Activated CD4-positive, alpha-beta T cell treated with anti-CD3 and anti-CD28 coated beads, Interleukin-2, amount 50 U/mL, for 16 hours (primary cell): ENCODE results near the gene ADARB2.
"Not testable (repeated sequence)": the region's sequence is repeated elsewhere in the genome, so short reads cannot be mapped to it uniquely, and the experiment has no call there.

Source experiments
- DNase-seq: peaks from one replicate; pipeline ENCODE4 v3.0.0-alpha.2; 2020

Gene ADARB2

GRCh38 chr10:1232164-1232911, 505.0 kb downstream of the ADARB2 start:
- DNase-seq, result no peak

DNA sequence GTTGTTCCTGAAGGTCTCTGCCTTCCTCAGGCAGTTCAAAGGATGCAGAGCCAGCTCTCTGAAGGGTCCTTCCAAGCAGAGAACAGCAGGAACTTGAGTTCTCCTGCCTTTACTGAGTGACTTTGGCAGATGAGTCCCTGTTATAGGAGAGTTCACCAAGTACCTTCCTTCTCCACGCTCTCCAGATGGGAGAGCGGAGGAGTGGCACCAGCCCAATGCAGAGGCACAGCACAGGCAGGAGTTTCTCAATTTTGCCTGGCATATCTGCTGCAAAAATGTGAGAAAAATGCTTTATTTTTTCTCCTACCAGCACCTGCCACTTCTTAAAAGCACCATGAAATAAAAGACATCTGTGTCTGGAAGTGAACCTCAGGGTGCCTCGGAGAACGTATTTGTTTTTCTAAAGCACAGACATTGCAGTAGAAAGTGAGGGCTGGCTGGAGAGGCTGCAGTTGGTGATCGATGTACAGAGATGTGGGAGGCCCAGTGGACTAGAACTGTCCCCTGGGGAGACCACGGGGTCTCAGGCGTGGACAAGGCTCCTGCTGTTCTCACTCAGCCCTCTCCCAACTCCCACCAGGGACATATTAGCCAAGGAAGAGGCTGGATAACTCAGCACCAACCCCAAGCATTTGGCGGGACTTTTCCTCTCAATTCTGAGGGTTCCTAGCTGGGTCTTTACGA, 506.6 kb downstream of the ADARB2 start:
- no peak for DNase-seq

GRCh38 chr10:1230138-1230537, 507.2 kb downstream of the ADARB2 start:
- no peak for DNase-seq

DNA sequence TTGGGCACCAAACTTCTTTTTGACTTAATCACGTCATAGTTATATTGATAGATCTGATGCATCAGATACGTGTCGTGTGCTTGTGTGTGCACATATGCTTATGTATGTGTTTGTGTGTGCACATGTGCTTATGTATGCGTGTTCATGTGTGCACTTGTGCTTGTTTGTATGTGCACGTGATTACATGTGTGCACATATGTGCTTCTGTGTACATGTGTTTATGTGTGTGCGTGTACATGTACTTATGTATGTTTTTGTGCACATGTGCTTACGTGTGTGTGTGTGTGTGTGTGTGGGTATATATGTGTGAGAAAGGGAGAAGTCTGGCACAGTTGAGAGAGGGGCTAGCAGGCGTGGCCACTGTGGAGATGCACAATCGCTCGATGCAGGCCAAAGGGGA, 507.8 kb downstream of the ADARB2 start:
- no peak for DNase-seq

DNA sequence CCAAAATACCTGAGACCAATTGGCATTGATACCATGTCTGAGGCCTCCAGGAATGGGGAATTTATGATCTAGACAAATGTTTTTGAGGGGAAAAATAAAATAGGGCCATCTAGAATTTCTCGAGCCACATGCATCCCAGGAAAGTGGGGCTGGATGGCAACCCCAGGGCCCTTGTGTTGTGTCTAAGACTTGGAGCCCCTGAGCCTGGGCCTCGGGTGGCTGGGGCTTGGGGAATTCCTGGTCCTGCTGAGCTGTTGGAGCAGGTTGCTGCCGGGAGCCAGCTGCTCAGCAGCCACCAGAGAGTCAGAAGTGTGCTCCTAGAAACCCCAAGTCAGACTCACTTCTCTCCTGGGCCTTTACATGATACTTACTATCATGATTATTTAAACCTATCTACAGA, 508.2 kb downstream of the ADARB2 start:
- no peak for DNase-seq

- DNase-seq, result no peak
Measured at GRCh38 chr10:1228467-1228975, 508.8 kb downstream of the ADARB2 start.

DNA sequence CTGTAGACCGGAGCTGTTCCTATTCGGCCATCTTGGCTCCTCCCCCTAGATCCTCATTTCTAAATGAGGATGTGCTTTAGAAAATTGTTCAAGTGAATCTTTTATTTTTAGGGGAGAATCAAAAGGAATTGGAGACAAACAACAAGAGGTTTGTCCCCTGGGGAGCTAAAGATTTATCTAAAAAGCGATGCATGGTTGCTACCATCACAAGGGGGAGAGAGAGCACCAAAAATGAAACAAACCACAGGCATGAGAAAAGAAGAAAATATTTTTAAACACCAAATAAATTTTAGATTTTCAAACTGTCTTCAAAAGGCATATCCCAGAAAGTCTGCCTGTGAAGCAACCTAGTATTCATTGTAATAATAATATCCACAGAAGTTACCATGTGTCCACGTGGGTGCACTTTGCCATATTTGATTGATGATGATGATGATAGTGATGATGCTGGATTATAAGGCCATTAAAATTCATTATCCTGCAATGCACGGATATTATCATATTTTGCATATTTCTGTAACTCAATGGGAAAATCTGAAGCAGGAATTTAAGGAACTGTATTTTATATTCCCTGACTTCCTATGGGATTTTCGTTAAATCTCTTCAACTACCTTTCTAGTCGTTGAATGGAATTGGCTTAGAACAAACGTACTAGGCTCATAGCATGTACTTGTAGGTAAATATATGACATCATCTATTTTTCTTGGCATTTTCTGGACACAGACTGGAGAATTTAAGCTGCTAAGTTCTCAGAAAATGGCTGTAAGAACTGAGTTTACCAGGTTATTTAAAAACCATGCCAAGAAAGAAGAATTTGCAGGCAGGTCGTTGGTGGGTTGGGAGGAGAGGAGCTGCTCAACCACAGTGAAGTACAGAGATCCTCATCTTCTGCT, 509.6 kb downstream of the ADARB2 start:
- no peak for DNase-seq

GRCh38 chr10:1226907-1227306, 510.4 kb downstream of the ADARB2 start:
- DNase-seq, result not testable (repeated sequence)

DNA sequence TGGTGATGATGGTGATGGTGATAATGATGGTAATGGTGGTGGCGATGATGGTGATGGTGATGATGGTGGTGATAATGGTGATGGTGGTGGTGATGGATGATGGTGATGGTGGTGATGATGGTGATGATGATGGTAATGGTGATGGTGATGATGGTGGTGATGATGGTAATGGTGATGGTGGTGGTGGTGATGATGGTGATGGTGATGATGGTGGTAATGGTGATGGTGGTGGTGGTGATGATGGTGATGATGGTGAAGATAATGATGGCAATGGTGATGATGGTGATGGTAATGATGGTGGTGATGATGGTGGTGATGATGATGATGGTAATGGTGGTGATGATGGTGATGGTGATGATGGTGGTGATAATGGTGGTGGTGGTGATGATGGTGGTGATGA, 517.5 kb downstream of the ADARB2 start:
- not testable (repeated sequence) for DNase-seq

DNA sequence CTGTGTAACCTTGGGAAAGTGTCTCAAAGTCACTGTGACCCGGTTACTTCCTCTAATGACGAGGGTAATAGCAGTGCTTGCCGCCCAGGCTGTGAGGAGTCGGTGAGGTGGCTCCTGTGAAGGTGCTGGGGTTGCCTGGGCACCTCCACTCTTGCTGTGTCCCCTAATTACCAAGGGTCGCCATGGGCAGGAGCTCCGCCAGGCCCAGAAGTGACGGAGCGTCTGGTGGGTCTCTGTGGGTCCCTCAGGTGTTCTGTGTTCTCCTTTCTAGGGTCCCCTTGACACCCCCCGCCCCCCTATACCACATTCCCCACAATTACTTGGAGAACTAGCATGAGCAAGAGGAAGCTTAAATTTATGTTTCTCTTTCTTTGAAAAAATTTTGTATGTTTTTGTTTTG, 519.7 kb downstream of the ADARB2 start:
- no peak for DNase-seq

- DNase-seq, result no peak
Measured at GRCh38 chr10:1217237-1217587, 520.1 kb downstream of the ADARB2 start.

DNA sequence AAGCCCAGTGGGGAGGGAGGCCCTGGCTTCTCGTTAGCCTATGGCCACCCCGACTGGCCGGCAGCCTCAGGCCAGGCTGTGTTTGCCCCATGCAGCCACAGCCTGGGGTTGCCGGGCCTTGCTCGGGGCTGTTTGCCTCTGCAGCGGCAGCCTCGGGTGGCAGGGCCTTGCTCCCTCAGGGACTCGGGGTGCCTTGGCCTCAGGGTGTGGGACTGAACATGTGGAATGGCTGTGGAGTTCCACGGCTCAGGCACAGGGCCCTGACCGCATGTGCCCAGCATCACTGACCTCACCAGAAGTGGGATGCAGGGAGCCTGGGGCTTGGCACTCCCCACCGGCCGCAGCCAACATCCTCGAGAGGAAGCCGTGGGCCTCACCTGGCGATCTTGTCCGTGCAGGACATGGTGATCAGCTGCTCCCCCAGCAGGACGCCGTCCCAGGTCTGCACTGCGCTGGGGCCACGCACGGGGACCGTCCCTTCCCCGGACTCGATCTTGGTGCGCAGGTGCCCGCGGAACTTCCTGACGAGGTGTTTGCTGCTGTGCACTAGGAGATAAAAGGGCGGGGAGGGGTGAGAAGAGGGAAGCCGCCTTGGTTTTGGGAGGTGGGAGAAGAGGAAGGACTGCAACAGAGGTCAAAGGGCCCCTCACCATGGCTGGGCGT, 520.6 kb downstream of the ADARB2 start:
- DNase-seq, result no peak

GRCh38 chr10:1215862-1216573, 521.3 kb downstream of the ADARB2 start:
- no peak for DNase-seq

DNA sequence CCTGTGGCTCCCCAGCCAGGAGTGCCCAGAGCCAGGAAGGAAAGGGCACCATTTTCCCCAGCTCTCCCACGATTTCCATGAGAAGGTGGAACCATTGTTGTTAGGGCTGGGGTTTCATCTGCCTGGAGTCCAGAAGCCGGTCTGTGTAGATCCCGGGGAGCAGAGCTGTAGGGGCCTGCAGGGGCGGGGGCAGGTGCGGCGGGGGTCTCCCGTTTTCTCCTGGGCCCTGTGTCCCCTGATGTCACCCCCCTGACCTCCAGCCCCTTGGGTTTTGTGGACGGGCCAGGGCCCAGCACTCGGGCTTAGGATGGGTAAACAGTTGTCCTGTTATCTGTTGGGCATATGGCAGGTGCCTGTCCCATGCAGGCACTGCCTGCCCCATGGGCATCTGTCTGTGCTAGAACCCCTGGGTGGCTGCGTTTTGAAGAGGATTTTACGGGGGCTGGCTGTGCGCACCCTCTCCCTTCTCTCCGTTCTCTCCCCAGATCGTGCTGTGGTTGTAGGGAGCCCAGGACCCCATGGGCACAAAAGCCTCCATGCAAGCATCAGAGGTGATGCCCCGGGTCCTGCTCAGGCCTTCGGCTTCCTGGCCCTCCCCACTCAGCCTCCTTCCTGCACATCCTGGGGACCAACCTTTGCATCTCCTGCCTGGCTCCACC, 522.3 kb downstream of the ADARB2 start:
- no peak for DNase-seq

- DNase-seq, result no peak
Measured at GRCh38 chr10:1214071-1214675, 523.2 kb downstream of the ADARB2 start.

DNA sequence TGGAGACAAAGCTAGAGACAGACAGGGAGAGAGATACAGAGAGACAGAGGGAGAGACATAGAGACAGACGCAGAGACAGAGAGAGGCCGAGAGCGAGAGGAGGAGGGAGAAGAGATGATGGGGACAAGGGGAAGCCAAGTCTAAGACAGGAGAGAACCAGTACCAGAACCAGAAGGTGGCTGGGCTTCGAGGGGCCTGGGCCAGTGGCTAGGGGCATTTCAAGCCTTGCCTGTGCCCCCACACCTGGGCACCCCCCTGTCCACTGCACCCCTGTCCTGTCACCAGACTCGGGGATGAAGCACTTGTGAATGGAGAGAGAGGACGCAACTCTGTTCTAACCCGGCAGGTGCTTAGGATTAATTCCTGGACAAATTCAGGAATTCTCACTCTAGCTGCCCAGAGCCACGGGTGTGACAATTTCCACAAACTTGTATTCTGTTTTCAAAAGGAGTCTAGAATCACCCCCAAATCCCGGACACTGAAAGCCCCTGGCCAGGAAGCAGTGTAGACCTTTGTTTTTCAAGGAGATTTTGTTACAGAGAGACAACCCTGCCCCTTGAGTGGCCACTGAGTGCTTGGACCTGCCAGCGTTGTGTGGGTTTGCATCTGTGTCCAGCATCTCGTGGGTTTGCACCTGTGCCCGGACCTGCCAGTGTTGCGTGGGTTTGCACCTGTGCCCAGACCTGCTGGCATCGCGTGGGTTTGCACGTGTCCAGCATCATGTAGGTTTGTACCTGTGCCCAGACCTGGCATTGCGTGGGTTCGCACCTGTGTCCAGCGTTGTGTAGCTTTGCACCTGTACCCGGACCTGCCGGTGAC, 523.9 kb downstream of the ADARB2 start:
- DNase-seq, result no peak

- no peak for DNase-seq
Measured at GRCh38 chr10:1212571-1213141, 524.7 kb downstream of the ADARB2 start.

DNA sequence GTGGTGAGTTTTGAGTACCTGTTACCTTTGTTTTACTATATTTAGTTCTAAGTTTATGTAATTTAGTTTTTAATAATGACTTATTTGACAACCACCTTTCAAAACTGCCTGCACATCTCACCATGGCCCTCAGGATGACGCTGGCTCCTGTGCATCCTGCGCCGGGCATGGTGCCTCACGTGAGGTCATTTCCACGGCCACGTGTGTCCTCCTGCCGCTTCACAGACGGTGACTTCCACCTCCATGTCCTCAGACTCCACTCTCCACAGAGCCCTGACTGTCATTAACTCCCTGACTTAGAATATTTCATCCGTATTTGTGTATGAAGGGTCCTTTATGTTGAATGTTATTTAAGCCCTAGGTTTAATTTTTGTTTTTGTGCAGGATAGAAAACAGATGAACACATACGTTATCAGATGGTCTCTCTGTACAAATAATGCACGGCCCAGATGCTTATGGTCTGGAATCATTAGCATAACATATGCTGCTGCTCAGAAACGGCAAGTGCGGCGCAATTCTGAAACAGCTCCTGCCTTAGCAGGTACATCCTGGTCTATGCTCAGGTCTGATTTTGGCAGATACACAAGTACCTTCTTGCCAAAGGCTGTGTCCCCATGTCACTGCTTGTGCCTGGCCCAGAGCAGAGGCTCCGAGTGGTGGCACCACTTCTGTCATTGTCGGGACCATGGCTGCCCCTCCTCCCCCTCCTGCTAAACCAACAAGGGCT, 525.3 kb downstream of the ADARB2 start:
- no peak for DNase-seq

GRCh38 chr10:1210667-1211066, 526.7 kb downstream of the ADARB2 start:
- no peak for DNase-seq
